GM12892 (cell line): ENCODE results near the gene IFITM2.

Experiments used
- POLR2A ChIP-seq: IDR thresholded peaks from 2 replicates; pipeline ENCODE4 v1.6.1; 2011; ENCODE audit warnings: low read depth, low read length, control low read depth
- POLR2AphosphoS5 ChIP-seq: IDR thresholded peaks from 2 replicates; pipeline ENCODE4 v1.6.1; 2011; ENCODE audit warnings: low read depth, low read length, control low read depth
- TAF1 ChIP-seq: IDR thresholded peaks from 2 replicates; pipeline ENCODE4 v1.6.1; 2011; ENCODE audit warnings: low read depth, mild to moderate bottlenecking, control low read depth, low read length, borderline replicate concordance

DNA sequence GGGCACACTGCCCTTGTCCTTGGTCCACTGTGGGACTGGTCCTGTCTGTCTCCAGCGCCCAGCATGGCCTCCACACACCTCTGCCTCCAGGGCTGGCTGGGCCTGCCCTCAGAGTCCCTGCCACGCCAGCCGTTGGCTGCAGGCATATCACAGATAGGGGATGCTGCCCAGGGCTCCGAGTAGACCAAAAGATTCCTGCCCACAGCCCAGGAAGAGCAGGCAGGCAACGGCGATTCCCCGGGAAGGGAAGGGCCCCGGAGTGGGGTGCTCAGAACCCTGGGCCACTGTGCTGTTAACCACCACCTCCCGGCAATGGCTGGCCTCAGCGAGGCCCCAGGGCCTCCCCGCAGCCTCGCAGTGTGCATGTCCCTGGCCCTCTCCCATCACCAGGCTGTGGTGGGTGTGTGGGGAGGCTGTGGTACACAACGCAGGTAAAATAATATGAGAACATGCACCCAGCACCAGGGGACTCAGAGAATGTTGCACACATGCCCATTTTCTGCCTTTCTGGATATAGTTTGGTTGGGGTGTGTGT, 10.5 kb upstream of the IFITM2 start:
- TF ChIP-seq POLR2A: no peak
- TF ChIP-seq TAF1: no peak
- no peak for TF ChIP-seq POLR2AphosphoS5
